Left kidney (tissue), 2 donors: ENCODE measurements around the gene PRR36. TPM values are rescaled to one million over a fixed set of nuclear protein-coding genes. Genes with fewer than 3 reads are reported as not detected.
"Not testable (repeated sequence)": the region's sequence is repeated elsewhere in the genome, so short reads cannot be mapped to it uniquely, and the experiment has no call there.

Source experiments
- DNase-seq: peaks from one replicate; pipeline ENCODE4 v3.0.0-alpha.2; 2013
- polyA plus RNA-seq: library from polyadenylated mRNA; unstranded; fragments of 120-200 nt; gene quantifications from one replicate; pipeline ENCODE4 v1.2.1, GENCODE V29; 2013; ENCODE audit not compliant: insufficient read length

PRR36 gene
- polyA plus RNA-seq, 1 donor: 5.9 TPM

DNA sequence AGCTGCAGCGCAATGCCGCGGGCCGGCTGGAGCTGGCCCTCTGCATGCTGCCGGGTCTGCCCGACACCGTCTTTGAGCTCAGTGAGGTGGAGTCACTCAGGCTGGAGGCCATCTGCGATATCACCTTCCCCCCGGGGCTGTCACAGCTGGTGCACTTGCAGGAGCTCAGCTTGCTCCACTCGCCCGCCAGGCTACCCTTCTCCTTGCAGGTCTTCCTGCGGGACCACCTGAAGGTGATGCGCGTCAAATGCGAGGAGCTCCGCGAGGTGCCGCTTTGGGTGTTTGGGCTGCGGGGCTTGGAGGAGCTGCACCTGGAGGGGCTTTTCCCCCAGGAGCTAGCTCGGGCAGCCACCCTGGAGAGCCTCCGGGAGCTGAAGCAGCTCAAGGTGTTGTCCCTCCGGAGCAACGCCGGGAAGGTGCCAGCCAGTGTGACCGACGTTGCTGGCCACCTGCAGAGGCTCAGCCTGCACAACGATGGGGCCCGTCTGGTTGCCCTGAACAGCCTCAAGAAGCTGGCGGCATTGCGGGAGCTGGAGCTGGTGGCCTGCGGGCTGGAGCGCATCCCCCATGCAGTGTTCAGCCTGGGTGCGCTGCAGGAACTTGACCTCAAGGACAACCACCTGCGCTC lies 25.7 kb upstream of the PRR36 start:
- no peak for DNase-seq

DNA sequence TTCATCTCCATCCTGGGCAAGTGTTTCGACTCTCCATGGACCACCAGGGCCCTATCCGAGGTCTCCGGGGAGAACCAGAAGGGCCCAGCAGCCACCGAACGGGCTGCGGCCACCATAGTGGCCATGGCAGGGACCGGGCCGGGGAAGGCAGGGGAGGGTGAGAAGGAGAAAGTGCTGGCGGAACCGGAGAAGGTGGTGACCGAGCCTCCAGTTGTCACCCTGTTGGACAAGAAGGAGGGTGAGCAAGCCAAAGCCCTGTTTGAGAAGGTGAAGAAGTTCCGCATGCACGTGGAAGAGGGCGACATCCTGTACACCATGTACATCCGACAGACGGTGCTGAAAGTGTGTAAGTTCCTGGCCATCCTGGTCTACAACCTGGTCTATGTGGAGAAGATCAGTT lies 24.8 kb upstream of the PRR36 start:
- DNase-seq: no peak

DNA sequence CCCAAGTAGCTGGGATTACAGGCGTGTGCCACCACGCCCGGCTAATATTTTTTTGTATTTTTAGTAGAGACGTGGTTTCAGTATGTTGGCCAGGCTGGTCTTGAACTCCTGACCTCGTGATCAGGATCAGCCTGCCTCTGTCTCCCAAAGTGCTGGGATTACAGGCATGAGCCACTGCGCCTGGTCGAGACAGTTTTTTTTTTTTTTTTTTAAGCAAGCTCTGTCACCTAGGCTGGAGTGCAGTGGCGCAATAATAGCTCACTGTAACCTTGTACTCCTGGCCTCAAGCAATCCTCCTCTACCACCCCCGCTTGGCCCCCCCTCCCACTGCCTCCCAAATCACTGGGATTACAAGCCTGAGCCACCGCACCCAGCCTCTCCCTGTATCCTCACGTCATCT lies 23.1 kb upstream of the PRR36 start:
- DNase-seq: no peak

- no peak for DNase-seq
Measured at GRCh38 chr19:7895565-7895964, 21.4 kb upstream of the PRR36 start.

DNA sequence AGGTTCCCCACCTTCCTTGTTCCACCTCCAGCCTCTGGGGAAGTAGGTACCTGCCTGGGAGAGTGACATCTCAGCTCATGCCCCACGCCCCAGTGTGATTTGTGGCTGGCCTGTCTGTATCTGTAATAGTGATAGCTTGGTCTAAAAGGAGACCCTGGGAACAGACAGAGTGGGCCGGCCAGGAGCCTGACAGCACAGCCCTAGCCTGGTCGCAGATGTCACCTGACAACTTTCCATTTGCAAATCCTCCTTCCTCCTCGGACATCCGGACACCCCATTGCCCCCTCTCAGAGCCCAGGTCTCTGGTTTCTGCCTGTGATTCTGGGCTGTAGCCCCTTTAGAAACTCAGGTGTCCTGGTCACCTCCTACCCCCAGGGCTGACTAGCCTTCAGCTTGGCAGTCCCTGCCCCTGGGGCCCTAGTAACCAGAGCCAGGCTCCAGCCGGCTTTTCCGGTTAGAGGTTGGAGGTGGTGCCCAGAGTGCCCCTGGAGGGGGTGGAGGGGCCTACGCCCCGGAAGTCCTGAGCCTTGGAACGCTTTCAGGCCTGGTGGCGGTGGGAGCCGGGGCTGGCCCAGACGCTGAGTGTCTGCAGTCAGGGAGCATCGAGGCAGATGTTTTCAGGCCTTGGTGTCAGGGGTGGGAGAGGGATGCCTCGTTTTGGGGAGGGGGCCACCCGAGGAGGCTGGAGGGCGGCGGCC lies 20.6 kb upstream of the PRR36 start:
- no peak for DNase-seq

DNA sequence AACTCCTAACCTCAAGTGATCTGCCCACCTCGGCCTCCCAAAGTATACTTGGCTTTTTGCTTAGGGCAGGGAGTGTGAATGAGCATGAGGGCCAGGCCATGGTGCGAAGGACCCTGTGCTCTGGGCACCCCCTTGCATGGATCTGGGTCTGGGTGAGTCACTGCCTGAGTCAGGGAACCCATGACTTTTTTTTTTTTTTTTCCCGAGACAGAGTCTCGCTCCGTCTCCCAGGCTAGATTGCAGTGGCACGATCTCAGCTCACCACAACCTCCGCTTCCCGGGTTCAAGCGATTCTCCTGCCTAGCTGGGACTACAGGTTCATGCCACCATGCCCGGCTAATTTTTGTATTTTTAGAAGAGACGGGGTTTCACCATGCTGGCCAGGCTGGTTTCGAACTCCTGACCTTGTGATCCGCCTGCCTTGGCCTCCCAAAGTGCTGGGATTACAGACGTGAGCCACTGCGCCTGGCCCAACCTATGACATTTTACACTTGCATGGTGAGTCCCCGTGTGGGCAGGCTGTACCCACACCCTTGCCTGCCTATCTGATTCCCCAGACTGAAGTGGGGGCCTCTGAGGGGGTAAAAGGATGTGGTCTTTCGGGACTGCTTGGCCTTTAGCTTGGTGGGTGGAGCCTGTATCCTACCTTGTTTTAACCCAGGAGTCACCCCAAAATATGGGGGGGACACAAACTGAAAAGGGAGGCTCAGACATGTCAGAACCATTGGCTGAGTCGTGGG lies 19.3 kb upstream of the PRR36 start:
- not testable (repeated sequence) for DNase-seq

DNA sequence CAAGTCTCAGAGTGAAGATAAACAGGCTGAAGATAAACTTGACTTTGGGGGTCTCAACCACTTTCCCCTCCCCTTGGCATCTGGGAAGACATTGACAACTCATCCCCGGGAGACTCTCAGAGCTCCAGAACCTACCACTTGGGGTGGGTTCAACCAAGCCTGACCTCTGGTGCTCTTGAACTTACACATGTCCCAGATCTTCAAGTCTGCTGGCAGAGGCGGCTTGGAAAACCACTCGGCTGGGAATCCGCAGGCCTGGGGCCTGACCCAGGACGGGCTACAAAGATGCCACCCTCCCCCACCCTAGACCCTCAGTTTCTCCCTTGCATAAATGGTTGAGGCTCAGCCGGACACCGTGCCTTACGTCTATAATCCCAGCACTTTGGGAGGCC lies 14.6 kb upstream of the PRR36 start:
- no peak for DNase-seq

DNA sequence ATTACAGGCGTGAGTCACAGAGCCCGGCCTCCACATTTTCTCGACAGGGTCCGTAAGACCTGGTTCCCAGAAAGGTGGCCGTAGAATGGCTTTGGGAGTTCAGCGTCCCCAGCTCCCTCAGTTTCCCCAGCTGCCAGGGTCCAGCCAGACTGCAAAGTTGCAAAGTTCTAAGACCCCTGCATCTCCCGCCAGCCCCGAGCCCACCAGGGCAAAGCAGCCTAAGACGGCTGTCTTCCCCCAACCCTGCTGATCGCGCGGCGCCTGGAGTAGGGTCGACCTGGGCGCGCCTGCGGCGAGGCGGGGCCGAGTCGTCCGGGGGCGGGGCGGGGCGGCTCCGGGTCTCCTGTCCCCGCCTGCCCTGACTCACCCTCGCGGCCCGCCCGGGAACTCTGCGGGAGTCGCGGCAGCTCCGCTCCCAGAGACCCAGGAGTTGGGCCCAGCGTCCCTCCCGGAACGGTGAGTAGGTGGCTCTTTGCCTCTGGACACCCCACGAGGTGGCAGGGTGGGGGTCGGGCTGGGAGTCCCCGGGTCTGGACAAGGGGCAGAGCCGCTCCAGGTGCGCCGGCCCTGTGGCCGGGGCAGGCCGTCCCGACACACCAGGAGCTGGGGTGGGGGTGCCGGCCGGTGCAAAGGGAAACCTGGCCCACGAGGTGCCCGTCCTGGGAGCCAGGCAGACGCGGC lies 14.1 kb upstream of the PRR36 start, which contains the start of gene LRRC8E:
Gene LRRC8E, plus strand, starts transcription at position 366 of the 681 bp plus-strand sequence. CDS start 7,094 bp downstream, outside the sequence.
- DNase-seq: no peak

DNA sequence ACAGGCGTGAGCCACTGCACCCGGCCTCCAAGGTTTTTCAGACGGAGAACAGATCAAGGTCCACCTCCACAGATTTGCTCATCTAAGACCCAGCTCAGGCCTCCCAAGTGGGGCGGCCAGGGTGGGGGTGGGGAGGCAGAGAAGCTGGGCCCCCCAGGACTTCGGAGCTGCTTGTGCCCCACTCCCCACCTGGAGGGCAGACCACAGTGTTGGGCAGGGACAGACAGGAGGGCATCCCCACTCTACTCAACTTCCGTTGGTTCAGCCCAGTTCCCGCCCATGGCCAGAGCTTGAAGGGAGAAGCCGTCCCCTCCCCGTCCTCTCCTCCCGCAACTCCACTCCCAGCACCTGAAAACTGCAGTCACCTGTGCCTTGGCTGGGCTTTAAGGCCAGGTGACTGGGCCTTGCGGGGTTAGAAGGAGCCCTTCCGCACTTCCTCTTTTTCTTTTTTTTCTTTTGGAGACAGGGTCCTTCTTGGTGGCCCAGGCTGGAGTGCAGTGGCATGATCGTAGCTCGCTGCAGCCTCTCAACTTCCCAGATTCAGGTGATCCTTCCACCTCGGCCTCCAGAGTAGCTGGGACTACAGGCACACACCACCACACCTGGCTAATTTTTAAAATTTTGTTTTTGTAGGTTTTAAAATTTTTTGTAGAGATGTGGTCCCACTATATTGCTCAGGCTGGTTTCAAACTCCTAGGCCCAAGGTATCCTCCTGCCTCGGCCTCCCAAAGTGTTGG lies 13.4 kb upstream of the PRR36 start:
- DNase-seq: no peak

- DNase-seq: no peak
Measured at GRCh38 chr19:7885818-7886217, 11.6 kb upstream of the PRR36 start.

GRCh38 chr19:7883796-7884570 lies 9.8 kb upstream of the PRR36 start:
- DNase-seq: no peak

GRCh38 chr19:7883105-7883504 lies 8.9 kb upstream of the PRR36 start:
- no peak for DNase-seq

- no peak for DNase-seq
Measured at GRCh38 chr19:7881910-7882309, 7.7 kb upstream of the PRR36 start.

- DNase-seq: no peak
Measured at GRCh38 chr19:7879836-7880235, 5.6 kb upstream of the PRR36 start.

GRCh38 chr19:7879111-7879807 lies 5.1 kb upstream of the PRR36 start:
- no peak for DNase-seq

DNA sequence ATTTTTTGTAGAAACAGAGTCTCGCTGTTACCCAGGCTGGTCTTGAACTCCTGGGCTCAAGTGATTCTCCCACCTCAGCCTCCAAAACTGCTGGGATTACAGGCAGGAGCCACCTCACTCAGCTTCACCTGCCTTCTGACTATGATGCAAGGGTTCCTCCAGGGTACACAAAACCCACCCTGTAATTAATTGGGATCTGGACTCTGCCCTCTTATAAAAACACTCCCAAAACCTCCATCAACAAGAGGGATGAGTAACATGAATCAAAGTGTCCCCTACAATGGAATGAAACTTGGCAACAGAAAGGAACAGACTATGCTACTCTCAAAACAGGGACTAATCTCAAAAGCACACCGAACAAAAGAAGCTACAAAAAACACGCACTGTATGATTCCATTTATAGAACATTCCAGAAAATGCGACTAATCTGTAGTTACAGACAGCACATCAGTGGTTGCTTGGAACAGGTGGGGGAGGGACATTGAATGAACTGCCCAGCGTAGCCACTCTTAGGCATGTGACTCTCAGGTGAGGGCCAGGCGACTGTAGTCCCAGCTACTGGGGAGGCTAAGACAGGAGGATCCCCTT lies 3.2 kb upstream of the PRR36 start:
- DNase-seq: no peak

- no peak for DNase-seq
Measured at GRCh38 chr19:7874897-7875273, 695 bp upstream of the PRR36 start.

DNA sequence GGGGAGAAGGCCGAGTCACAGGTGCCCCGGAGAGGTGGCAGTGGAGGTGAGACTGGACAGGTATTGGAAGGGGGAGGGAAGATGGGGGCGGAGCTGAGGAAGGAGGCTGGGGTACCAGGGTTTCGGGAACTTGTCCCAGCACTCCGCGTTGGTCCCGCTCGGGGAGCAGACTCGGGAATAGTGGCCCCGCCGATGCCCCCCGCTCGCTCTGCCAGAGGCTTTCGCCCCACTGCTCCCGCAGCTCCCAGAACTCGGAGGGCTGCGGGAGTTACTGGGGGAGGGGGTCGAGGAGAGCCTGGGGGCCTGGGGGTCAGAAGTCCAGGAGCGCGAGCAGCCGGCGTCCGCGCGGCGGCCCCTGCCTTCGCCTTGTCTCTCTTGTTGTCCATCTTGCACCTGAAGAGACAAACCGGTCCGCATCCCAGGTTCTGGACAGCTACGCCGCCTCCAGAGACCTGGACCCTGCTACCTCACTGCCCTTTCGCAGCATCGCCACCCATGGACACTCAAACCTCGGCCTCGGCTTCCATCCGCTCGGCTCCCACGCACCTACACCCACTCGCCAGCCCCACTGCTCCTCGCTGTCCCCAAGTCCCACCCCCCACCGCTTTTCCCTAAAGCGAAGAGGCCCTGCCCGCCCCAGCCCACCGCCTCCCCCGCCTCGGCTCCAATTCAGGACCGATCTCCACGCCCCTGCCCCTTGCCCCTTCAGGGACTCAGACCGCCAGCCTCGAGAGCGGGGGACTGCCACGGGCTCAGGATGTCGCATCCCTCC lies 700 bp downstream of the PRR36 start:
- no peak for DNase-seq
